ENCODE results near the gene AGMAT.
"Not testable (repeated sequence)": the region's sequence is repeated elsewhere in the genome, so short reads cannot be mapped to it uniquely, and the experiment has no call there.

AGMAT gene

GRCh38 chr1:15609631-15610030, 24.8 kb upstream of the AGMAT start:
- no peaks in the 10 kb centered on the region for H3K36me3 ChIP-seq (replicated peaks; ENCODE audit: insufficient read depth, low read length)
- no peaks in the 10 kb centered on the region for H3K9me3 ChIP-seq (replicated peaks; ENCODE audit: insufficient read depth, low read length)
- no peaks in the 10 kb centered on the region for H3K79me2 ChIP-seq (ENCODE audit: low read length)
- H2AFZ ChIP-seq (ENCODE audit: low read length), result no peak overlapping the region
- no peak for TF ChIP-seq EZH2 (optimal IDR thresholded peaks at IDR 0.05; ENCODE audit: low read depth, low read length)
- no peak for TF ChIP-seq EZH2phosphoT487 (IDR thresholded peaks at IDR 0.05; ENCODE audit: low read length)
- no peak for TF ChIP-seq CTCF (IDR thresholded peaks at IDR 0.05; ENCODE audit: low read length)
- H3K27ac ChIP-seq (ENCODE audit: low read length), result no peak overlapping the region
- H3K9ac ChIP-seq (ENCODE audit: low read length), result no peak overlapping the region
- no peak for DNase-seq
- H3K27me3 ChIP-seq (replicated peaks; ENCODE audit: insufficient read depth, low read length), result no peaks in the 10 kb centered on the region
- no peak overlapping the region for H3K4me3 ChIP-seq (ENCODE audit: low read length)
- no peaks in the 10 kb centered on the region; the same call in 1 of the 2 replicates for H3K4me1 ChIP-seq (ENCODE audit: low read length)
- no peaks in the 10 kb centered on the region for H4K20me1 ChIP-seq (ENCODE audit: insufficient read depth, low read length)
- H3K9me2 ChIP-seq (replicated peaks; ENCODE audit: insufficient read depth, low read length), result no peaks in the 10 kb centered on the region
- H3K4me2 ChIP-seq (ENCODE audit: low read depth, low read length), result no peak overlapping the region
- H3F3A ChIP-seq (ENCODE audit: insufficient read depth, low read length), result no peaks in the 10 kb centered on the region

DNA sequence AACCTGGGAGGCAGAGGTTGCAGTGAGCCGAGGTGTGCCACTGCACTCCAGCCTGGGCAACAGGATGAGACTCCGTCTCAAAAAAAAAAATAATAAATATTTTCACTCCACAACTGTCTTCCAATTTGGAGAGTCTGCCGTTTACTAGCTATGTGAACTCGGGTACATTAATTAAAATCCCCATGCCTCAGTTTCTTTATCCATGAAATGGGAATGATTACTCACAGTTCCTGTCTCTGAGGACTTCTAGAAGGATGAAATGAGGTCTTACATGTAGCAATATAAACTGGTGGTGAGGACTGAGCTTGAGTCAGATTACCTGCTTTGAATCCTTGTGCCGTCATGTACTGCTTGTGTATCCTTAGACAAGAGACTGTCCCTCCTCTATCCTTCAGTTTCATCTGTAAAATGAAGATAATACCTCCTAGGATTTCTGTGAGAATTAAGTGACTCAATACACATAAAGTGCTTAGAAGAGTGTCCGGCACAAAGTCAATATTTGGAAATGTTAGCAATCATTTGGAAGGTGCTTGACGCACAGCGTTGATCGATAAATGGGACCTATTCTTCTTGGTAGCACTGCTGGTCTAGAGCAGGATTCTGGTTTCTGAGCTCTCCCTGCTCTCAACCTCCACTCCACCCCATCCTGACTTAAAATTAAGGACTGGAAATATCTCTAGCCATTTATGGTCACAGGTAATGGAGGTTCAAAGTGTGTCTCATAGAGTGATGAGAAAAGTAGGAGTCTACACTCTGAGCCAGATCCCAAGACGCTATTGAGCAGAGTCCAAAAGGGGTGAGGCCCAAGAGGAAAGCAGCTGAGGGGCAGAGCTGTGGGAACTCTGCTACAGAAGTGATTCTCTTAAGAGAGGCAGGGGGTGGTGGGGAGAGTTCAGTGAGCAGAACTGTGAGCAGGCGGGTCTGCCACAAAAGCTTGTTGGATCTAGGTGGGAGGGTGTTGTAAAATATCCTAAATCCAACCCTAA, 20.8 kb upstream of the AGMAT start:
- Histone ChIP-seq H3K4me3 (ENCODE audit: low read length) (no peak overlapping the region), H3K9me2 (replicated peaks; ENCODE audit: insufficient read depth, low read length) (no peaks in the 10 kb centered on the region), H3K9ac (ENCODE audit: low read length) (no peak overlapping the region), H3K9me3 (replicated peaks; ENCODE audit: insufficient read depth, low read length) (no peaks in the 10 kb centered on the region), H2AFZ (ENCODE audit: low read length) (no peak overlapping the region), H3K27ac (ENCODE audit: low read length) (no peak overlapping the region), H3K79me2 (ENCODE audit: low read length) (no peaks in the 10 kb centered on the region), H3K36me3 (replicated peaks; ENCODE audit: insufficient read depth, low read length) (no peaks in the 10 kb centered on the region), H3K4me2 (ENCODE audit: low read depth, low read length) (no peak overlapping the region), H3K4me1 (ENCODE audit: low read length) (no peaks in the 10 kb centered on the region; the same call in 1 of the 2 replicates), H3K27me3 (replicated peaks; ENCODE audit: insufficient read depth, low read length) (no peaks in the 10 kb centered on the region), H3F3A (ENCODE audit: insufficient read depth, low read length) (no peaks in the 10 kb centered on the region), H4K20me1 (ENCODE audit: insufficient read depth, low read length) (no peaks in the 10 kb centered on the region)
- no peak for TF ChIP-seq EZH2phosphoT487 (IDR thresholded peaks at IDR 0.05; ENCODE audit: low read length)
- TF ChIP-seq EZH2 (optimal IDR thresholded peaks at IDR 0.05; ENCODE audit: low read depth, low read length), result no peak
- TF ChIP-seq CTCF (IDR thresholded peaks at IDR 0.05; ENCODE audit: low read length), result no peak
- no peak for DNase-seq

GRCh38 chr1:15604400-15604799, 19.5 kb upstream of the AGMAT start:
- H3K27ac ChIP-seq (ENCODE audit: low read length); DNase-seq; H2AFZ ChIP-seq (ENCODE audit: low read length); H3K9me2 ChIP-seq (replicated peaks; ENCODE audit: insufficient read depth, low read length); H3K79me2 ChIP-seq (ENCODE audit: low read length); H3K9ac ChIP-seq (ENCODE audit: low read length); H4K20me1 ChIP-seq (ENCODE audit: insufficient read depth, low read length); H3K4me2 ChIP-seq (ENCODE audit: low read depth, low read length); H3K4me3 ChIP-seq (ENCODE audit: low read length); H3K36me3 ChIP-seq (replicated peaks; ENCODE audit: insufficient read depth, low read length); H3K9me3 ChIP-seq (replicated peaks; ENCODE audit: insufficient read depth, low read length); H3F3A ChIP-seq (ENCODE audit: insufficient read depth, low read length); H3K27me3 ChIP-seq (replicated peaks; ENCODE audit: insufficient read depth, low read length); H3K4me1 ChIP-seq (ENCODE audit: low read length): not testable (repeated sequence)

GRCh38 chr1:15603966-15604282, 19.1 kb upstream of the AGMAT start:
- H3K36me3 ChIP-seq (replicated peaks; ENCODE audit: insufficient read depth, low read length); DNase-seq; H3K9ac ChIP-seq (ENCODE audit: low read length); H3F3A ChIP-seq (ENCODE audit: insufficient read depth, low read length); H3K9me3 ChIP-seq (replicated peaks; ENCODE audit: insufficient read depth, low read length); H4K20me1 ChIP-seq (ENCODE audit: insufficient read depth, low read length); H3K9me2 ChIP-seq (replicated peaks; ENCODE audit: insufficient read depth, low read length); H3K79me2 ChIP-seq (ENCODE audit: low read length); H3K4me3 ChIP-seq (ENCODE audit: low read length); H3K27ac ChIP-seq (ENCODE audit: low read length); H3K4me1 ChIP-seq (ENCODE audit: low read length); H3K27me3 ChIP-seq (replicated peaks; ENCODE audit: insufficient read depth, low read length): not testable (repeated sequence)
- peak overlapping the region; percentile 52; the same call in 1 of the 2 replicates for H2AFZ ChIP-seq (ENCODE audit: low read length)
- H3K4me2 ChIP-seq (ENCODE audit: low read depth, low read length), result peak overlapping the region; percentile 24; the same call in 1 of the 2 replicates

Measured in MM.1S (cell line).